ENCODE results near the gene MYBPC1. TPM values are rescaled to one million over a fixed set of nuclear protein-coding genes. Genes with fewer than 3 reads are reported as not detected.
A peak's percentile ranks its signal among the peaks of the same experiment; 100 is the strongest.

Gene MYBPC1
- total and polyA plus RNA-seq, 2 of the 13 experiments (the other 11 are each of a cell fraction or from before 2014, with no cell fraction given), result 0.31 to 0.53 TPM

- TF ChIP-seq ZNF142 (CRISPR knock-in tag; IDR thresholded peaks at IDR 0.05) (0 out of 2 replicates have a peak, but pooled peaks have one; percentile 65), BORCS8-MEF2B (CRISPR knock-in tag; IDR thresholded peaks at IDR 0.05) (peak; percentile 44; the same call in 1 of the 2 replicates), SMAD9 (CRISPR knock-in tag; IDR thresholded peaks at IDR 0.05) (no peak), ZNF12 (CRISPR knock-in tag; IDR thresholded peaks at IDR 0.05) (peak; percentile 54; the same call in 1 of the 2 replicates), FUBP1 (CRISPR knock-in tag; IDR thresholded peaks at IDR 0.05; ENCODE audit: borderline replicate concordance) (peak; percentile 88; the same call in 1 of the 2 replicates), RERE (CRISPR knock-in tag; IDR thresholded peaks at IDR 0.05; ENCODE audit: low read depth) (peak; percentile 97), MNT (IDR thresholded peaks at IDR 0.05) (peak; percentile 31; the same call in 1 of the 2 replicates), HNF4G (IDR thresholded peaks at IDR 0.05; ENCODE audit: borderline replicate concordance, low read depth, low read length) (peak; percentile 99), HNF4G (CRISPR knock-in tag; IDR thresholded peaks at IDR 0.05; ENCODE audit: borderline replicate concordance, low read depth) (peak; percentile 93), MAFK (conservative IDR thresholded peaks at IDR 0.05 in 1 of 2, IDR thresholded peaks at IDR 0.05 in 1 of 2; ENCODE audit: low read length in 2 of 2) (no peak), NR1H2 (CRISPR knock-in tag; IDR thresholded peaks at IDR 0.05; ENCODE audit: borderline replicate concordance, low read depth) (no peak), NR2F6 (IDR thresholded peaks at IDR 0.05) (peak; percentile 97), NR2F6 (CRISPR knock-in tag; IDR thresholded peaks at IDR 0.05) (peak; percentile 88)
Measured at GRCh38 chr12:101608301-101609133, 13.7 kb downstream of the MYBPC1 start (continued).
